Mononuclear cell (primary cell): ENCODE results near the gene CD209. TPM values are rescaled to one million over a fixed set of nuclear protein-coding genes. Genes with fewer than 3 reads are reported as not detected.

Experiments
- H3K27me3 ChIP-seq: 2 replicates; pipeline ENCODE4 v1.6.0; 2011; ENCODE audit warnings: low read length, control low read depth; ENCODE audit not compliant: insufficient read depth
- H3K4me1 ChIP-seq: 2 replicates; pipeline ENCODE4 v1.5.1; 2011; ENCODE audit warnings: mild to moderate bottlenecking, low read length, control low read depth; ENCODE audit not compliant: insufficient read depth
- H3K4me3 ChIP-seq: 2 replicates; pipeline ENCODE4 v1.5.1; 2011; ENCODE audit warnings: mild to moderate bottlenecking, low read length, moderate library complexity
- H3K9me3 ChIP-seq: 2 replicates; pipeline ENCODE4 v1.5.1; 2011; ENCODE audit warnings: low read depth, mild to moderate bottlenecking, control low read depth, low read length
- total RNA-seq: library from RNA; depleted of rRNA; stranded (reverse); fragments of >200 nt; gene quantifications from one replicate; pipeline ENCODE4 v1.2.3, GENCODE V29; 2012

The CD209 gene
- total RNA-seq, 1 donor: 0.21 TPM

DNA sequence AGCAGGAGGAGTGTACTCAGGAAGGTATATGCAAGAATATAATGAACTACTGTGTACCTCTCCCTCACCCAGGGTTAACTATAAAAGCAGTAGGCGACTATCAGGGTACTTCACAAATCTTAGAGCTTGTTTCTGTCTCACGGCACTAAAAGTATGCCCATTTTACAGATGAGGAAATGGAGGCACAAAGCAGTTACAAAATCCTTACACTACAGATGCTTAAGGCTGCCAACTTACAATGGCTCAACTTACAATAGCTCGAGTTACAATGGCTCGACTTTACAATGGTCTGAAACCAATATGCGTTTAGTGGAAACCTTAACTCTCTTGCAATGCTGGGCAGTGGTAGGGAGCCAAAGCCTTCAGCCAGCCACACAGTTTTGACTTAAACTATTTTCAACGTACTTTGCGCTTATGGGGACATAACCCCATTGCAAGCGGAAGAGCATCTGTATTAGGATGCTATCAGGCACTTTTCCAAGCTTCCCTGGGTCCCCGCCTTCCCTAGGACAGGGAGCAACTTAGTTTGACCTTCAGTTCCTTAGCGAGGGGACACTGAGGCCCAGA lies 49.5 kb downstream of the CD209 start:
- H3K4me3 ChIP-seq: no peak overlapping the region
- no peaks in the 10 kb centered on the region for H3K9me3 ChIP-seq
- H3K27me3 ChIP-seq: no peaks in the 10 kb centered on the region
- H3K4me1 ChIP-seq: peaks cover 57% of the 10 kb centered on the region

GRCh38 chr19:7694499-7694898 lies 52.8 kb downstream of the CD209 start:
- H3K4me3 ChIP-seq: no peak overlapping the region
- no peaks in the 10 kb centered on the region for H3K27me3 ChIP-seq
- peaks cover 38% of the 10 kb centered on the region for H3K4me1 ChIP-seq
- no peaks in the 10 kb centered on the region for H3K9me3 ChIP-seq

DNA sequence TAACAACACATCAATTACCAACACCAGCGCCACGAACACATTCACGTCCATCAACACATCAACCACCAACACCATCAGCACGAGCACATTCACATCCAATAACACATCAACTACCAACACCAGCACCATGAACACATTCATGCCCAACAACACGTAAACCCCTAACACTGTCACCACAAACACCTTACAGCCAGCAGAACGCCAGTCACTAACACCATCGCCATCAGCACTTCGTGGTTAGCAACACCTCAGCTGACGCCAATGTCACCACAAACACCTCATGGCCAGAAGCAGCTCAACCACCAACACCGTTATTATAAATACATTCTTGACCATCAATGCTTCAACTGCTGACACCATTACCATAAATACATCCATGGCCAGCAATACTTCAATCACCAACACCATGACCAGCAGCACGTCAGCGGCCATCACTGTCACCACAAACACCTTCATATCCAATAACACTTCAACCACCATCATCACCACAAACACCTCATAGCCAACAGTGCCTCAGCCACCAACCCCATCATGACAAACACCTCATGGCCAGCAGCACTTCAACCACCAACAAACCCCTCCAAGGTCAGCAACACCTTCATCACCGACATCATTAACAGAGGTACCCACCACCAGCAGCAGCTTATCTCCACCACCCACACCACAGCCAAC lies 54.8 kb downstream of the CD209 start:
- H3K4me3 ChIP-seq: no peak overlapping the region
- no peaks in the 10 kb centered on the region for H3K27me3 ChIP-seq
- peaks cover 29% of the 10 kb centered on the region for H3K4me1 ChIP-seq
- no peaks in the 10 kb centered on the region for H3K9me3 ChIP-seq

DNA sequence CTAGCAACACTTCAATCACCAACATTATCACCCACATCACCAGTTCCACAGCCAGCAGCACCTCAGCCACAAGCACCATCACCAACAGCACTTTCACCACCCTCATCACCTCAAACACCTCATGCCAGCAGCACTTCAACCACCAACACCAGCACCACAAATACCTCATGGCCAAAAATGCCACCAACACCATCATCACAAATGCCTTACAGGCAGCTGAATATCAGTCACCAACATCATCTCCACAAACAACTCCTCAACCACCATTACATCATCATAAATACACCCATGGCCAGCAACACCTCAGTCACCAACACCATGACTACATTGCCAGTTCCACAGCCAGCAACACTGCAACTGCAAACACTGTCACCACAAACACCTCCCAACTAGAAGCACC lies 55.8 kb downstream of the CD209 start:
- Histone ChIP-seq H3K4me3 (no peak overlapping the region), H3K4me1 (peaks cover 23% of the 10 kb centered on the region)

DNA sequence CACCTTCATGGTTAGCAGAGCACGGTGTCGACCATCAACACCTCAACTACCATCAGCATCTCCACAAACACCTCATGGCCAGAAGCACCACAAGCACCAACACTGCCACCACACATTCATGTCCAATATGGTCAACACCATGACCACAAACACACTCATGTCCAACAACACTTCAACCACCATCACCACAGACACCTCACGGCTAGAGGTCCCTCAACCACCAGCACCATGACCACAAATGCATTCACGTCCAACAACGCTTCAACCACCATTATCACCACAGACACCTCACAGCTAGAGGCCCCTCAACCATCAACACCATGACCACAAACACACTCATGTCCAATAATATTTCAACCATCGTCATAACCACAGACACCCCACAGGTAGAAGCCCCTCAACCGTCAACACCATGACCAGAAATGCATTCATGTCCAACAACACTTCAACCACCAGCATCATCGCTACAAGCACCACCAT lies 56.5 kb downstream of the CD209 start:
- Histone ChIP-seq H3K4me1 (peaks cover 23% of the 10 kb centered on the region), H3K27me3 (no peaks in the 10 kb centered on the region), H3K4me3 (no peak overlapping the region), H3K9me3 (no peaks in the 10 kb centered on the region)

More for the DNA sequence above, 55.8 kb downstream of the CD209 start:
- no peaks in the 10 kb centered on the region for H3K9me3 ChIP-seq
- no peaks in the 10 kb centered on the region for H3K27me3 ChIP-seq

Other genes starting within 250 kb of the CD209 start
- 4.0 TPM for gene ZNF358, start 231.4 kb downstream of the CD209 start, total RNA-seq
- gene MCOLN1, start 224.9 kb downstream of the CD209 start, total RNA-seq: 7.9 TPM
- gene PNPLA6, start 211.8 kb downstream of the CD209 start, total RNA-seq: 54.3 TPM
- gene CAMSAP3, start 151.7 kb downstream of the CD209 start, total RNA-seq: 0.10 TPM
- 53.2 TPM for gene XAB2, start 118.0 kb downstream of the CD209 start, total RNA-seq
- 14.3 TPM for gene PET100, start 117.7 kb downstream of the CD209 start, total RNA-seq
- gene PCP2, start 113.8 kb downstream of the CD209 start, total RNA-seq: 0.63 TPM
- gene STXBP2, start 110.4 kb downstream of the CD209 start, total RNA-seq: 89.7 TPM
- 47.2 TPM for gene RETN, start 78.5 kb downstream of the CD209 start, total RNA-seq
- gene MCEMP1, start 70.4 kb downstream of the CD209 start, total RNA-seq: 1.8 TPM
- 25.5 TPM for gene TRAPPC5, start 66.7 kb downstream of the CD209 start, total RNA-seq
- gene FCER2, start 45.4 kb downstream of the CD209 start, total RNA-seq: 25.4 TPM
- gene CLEC4G, start 15.4 kb downstream of the CD209 start, total RNA-seq: 0.63 TPM
- gene CLEC4M, start 15.7 kb upstream of the CD209 start, total RNA-seq: not detected
- 17.2 TPM for gene EVI5L, start 82.7 kb upstream of the CD209 start, total RNA-seq
- gene PRR36, start 126.9 kb upstream of the CD209 start, total RNA-seq: 0.10 TPM
- gene LRRC8E, start 141.0 kb upstream of the CD209 start, total RNA-seq: not detected
- gene MAP2K7, start 156.3 kb upstream of the CD209 start, total RNA-seq: 23.2 TPM
- 0.10 TPM for gene TGFBR3L, start 167.3 kb upstream of the CD209 start, total RNA-seq
- 8.6 TPM for gene SNAPC2, start 172.8 kb upstream of the CD209 start, total RNA-seq
- not detected for gene CTXN1, start 178.6 kb upstream of the CD209 start, total RNA-seq
- 34.2 TPM for gene TIMM44, start 196.1 kb upstream of the CD209 start, total RNA-seq